GM18519 (cell line): Measurements from ENCODE around the gene DHH.
"Not testable (repeated sequence)": the region's sequence is repeated elsewhere in the genome, so short reads cannot be mapped to it uniquely, and the experiment has no call there.

Experiments used
- ATAC-seq: cut with Tn5 transposase; IDR thresholded peaks from one replicate; pipeline ENCODE4 v1.9.1; 2021; ENCODE audit warnings: mild to moderate bottlenecking, moderate library complexity; ENCODE audit not compliant: unreplicated experiment, low FRiP score

Gene DHH

DNA sequence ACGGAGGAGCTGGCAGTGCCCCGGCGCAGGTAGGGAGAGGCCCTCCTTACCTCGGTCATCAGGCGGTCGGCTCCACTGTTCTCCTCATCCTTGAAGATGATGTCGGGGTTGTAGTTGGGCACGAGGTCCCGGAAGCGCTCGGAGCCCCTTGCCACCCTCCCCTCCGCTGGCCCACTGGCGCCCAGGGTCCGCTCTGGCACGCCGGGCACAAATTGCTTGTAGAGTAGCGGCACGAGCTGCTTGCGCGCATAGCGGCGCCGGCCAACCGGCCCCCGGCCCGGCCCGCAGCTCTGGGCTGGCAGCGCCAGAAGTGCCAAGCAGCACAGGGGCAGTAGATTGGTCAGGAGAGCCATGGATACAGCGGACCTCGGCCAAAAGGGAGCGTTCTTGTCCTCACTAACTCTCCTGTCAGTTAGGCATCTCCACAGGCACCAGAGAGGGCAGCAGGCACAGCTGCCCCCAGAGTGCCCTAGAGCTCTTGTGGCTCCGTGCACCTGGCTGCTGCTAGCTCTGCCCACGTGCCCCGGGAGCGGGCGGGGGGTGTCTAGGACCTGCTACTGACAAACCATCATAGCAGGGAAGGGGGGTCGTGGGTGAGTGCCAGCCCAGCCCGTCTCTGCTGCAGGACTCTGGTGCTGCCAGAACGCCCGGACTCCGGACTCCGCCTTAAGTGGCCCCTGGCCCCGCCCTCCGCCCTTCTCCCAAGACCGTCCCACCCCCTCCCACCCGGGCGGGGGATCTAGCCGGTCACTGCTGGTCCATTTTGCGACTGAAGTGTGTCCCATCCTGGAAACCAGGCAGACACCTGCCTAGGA lies at the start of gene DHH:
Gene DHH, minus strand, starts transcription at position 642 of the 815 bp plus-strand sequence. Its CDS starts 289 bp downstream, at position 353.
- ATAC-seq: no peak

DNA sequence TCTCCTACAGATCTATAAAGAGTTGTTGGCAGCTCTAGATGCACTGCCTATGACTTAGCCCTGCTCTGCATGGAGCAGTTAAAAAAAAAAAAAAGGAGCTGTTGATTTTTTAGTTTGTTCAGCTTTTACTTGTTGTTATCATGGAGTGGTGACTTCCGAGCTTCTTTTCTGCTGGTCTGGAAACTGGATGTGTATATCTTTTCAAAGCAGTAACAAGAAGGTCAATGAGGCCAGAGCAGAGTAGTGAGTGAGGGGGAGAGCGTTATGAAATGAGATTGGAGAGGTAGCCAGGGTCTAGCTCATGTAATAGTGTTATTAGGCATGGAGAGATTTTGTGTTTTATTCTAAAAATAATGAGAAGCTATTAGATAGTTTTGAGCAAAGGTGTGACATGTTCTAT lies 49.8 kb upstream of the DHH start:
- ATAC-seq: no peak

DNA sequence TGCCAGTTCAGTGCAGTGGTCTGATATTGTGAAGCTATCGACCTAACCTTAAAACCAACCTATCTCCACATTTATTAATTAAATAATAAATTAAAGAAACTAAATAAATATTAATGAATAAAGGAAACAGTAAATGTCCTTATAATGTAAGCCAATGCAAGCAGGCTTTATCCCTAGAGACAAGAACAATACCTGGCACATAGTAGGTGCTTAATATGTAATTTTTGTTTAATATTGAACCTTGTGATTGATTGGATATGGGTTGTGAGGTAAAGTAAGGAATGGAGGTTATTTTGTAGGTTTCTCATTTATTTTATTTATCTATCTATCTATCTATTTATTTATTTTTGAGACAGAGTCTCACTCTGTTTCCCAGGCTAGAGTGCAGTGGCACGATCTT lies 44.4 kb upstream of the DHH start:
- ATAC-seq: no peak

DNA sequence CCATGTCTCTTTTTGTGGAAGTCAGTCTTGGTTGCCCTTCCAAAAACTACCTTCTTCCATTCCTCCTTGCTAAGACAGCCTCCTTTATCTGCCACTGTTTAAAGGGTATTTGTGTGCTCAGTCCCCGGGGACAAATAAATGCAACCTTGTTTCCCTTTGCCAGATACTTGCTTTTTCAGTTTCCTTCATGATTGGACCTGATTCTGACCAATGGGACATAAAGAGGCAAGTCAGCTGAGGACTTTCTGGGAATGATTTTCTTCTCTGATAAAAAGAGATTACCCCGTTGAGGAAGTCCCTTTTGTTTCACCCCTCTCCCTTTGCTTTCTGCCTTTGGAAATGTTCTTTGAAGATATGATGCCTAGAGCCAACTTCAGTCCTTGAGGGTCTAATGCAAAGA lies 44.0 kb upstream of the DHH start:
- ATAC-seq: no peak

DNA sequence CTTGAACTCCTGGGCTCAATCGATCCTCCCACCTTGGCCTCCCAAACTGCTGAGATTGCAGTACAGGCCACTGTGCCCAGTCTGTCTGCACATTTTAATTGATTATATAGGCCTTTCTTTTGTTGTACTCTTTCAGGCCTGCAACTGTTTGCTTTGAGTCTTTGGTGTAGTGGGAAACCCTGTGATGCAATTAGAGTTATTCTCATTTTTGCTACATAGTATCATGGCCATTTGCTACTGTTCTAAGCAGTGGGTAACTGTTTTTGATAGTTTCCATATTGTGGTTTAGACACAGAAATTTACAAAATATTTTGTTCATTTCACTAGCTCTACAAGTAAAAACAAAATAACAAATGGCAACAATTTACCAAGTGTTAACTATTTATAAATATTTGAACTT lies 42.9 kb upstream of the DHH start:
- ATAC-seq: no peak

DNA sequence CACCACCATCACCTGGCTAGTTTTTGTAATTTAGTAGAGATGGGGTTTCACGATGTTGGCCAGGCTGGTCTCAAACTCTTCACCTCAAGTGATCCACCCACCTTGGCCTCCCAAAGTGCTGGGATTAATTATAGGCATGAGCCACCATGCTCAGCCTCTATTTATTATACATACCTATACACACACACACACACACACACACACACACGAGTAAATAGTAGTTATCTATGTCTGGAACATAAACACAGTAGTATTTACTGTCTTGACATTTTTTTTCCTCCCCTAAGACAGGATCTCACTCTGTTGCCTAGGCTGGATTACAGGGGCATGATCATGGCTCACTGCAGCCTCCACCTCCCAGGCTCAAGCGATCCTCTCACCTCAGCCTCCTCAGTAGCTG lies 42.4 kb upstream of the DHH start:
- not testable (repeated sequence) for ATAC-seq

DNA sequence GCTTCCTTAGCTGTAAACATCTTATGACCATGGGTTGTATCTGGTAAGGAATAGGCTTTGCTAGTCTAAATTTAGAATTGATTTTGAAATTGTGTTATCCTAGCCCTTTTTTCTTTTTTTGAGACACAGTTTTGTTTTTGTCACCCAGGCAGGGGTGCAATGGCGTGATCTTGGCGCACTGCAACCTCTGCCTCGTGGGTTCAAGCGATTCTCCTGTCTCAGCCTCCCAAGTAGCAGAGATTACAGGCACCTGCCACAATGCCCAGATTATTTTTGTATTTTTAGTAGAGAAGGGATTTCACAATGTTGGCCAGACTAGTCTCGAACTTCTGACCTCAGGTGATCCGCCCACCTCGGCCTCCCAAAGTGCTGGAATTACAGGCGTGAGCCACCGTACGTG lies 39.0 kb upstream of the DHH start:
- ATAC-seq: no peak

DNA sequence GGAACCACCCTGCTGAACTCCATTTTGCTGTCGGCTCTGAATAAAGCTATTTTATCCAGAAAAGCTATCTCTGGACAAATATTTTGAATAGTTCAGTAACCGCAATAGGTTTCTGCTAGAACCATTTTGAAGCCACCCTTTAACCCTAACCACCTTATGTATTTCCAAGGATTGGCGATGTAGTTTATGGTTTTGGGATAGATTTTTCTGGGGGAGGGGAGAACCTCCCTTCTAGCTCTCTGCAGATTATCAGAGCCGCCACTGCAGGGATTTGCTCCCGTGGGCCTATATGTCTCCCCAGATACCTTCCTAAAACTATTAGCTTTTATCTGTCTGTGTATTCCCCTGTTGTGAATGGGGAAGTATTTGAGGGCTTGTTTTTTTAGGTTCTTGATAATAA lies 38.4 kb upstream of the DHH start:
- no peak for ATAC-seq

DNA sequence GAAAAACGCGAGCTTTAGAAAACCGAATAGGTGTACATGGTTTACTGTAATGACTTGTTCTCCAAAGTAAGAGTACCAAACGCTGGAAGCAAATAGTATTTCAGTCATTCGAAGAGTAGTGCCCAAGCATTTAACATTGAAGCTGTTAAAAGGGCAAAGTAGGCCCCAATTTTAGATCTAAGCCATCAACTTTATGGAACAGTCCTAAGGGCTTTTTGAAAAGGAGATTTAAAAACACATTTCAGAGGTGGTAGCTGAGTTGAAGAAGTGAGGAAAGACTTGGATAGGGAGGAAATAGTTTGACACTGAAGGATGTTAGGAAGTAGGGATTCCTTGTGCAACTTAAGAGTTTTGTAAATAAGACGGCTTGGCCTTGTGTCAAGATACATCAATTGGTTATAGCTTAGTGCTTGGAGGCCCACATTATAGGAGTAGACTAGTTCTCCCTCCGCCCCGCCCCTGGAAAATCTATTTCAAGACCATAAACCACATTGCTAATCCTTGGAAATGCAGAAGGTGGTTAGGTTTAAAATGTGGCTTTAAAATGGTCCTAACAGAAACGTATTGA lies 37.4 kb upstream of the DHH start:
- no peak for ATAC-seq

DNA sequence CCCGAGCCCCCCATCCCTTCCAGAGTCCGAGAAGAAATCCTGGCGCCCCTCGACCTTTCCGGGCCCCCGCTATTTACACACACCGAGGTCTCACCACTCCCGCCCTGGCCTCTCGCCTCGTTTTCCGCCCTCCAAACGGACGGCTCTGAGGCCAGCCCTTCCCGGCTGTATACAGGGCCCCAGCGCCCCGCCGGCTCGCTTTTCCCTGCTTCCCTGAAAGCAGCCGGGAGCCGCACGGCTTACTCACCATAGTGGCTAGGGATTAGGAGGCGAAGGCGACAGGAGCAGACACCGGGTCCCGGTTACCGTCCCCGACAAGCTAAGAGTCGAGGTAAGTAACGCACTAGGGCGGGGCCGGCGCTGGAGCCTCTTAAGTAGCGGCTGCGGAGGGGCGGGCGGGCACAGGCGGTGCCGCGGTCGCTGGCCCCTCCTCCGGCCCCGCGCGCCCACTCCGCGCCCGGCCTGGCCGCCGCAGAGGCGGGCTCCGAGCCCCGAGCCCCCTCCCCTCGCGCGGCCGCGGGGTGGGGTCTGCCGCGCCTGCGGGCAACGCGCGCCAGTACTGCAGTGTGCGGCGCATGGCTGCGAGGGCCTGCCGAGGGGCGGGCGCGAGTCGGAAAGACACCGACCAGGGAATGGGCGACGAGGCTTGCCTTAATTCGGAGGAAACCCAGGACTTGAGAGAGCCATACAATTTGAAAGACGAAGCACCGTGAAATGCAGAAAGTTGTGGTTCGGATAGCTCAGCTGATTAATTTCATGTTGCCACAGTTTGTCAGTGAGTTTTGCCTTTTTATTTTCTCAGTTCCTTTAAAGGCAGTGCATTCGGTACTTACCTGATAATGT lies 36.7 kb upstream of the DHH start, which contains the start of gene TUBA1B:
Gene TUBA1B, minus strand, starts transcription at position 345 of the 843 bp plus-strand sequence. Its CDS starts 95 bp downstream, at position 250.
- ATAC-seq: peak; percentile 57

DNA sequence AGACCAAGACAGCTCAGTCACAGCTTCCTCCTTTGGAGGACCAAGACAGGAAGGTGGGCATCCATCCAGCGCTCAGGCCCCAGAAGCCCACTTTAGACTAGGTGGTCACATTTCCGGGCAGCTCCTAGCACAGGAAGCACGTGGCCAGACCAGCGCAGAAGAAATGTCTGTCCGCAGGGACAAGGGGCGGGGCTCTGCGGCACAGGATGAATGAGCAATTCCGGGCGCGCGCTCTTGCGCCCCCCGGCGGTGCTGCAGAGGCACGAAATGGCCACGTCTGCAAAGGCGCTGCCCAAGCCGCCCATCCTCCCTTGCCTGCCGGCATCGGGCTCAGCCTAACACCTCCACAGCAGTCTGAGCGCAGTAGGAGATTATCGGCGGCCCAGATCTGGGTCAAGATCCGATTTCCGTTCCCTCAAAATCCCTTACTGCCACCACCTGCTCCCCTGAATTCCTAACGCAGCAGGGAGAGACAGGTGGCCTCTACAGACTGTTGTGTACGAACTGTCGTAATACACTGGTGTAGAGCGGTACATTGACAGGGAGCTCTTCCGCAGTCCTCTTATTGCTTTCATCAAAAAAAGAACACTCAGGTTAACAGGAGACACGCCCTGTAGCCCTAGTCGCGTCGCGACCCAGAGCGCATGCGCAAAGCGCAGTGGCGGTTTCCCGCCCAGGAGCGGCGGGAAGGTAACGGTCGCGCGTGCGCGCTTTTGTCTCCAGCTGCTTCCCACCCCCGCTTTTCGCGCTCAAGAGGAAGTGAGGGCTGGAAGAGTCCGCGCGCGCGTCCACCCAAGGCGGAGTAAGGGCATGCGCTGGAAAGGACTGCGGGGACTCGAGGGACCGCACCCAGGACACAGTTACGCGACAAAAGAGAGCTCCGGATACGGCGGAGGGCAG lies 35.8 kb upstream of the DHH start:
- peak; percentile 32 for ATAC-seq

DNA sequence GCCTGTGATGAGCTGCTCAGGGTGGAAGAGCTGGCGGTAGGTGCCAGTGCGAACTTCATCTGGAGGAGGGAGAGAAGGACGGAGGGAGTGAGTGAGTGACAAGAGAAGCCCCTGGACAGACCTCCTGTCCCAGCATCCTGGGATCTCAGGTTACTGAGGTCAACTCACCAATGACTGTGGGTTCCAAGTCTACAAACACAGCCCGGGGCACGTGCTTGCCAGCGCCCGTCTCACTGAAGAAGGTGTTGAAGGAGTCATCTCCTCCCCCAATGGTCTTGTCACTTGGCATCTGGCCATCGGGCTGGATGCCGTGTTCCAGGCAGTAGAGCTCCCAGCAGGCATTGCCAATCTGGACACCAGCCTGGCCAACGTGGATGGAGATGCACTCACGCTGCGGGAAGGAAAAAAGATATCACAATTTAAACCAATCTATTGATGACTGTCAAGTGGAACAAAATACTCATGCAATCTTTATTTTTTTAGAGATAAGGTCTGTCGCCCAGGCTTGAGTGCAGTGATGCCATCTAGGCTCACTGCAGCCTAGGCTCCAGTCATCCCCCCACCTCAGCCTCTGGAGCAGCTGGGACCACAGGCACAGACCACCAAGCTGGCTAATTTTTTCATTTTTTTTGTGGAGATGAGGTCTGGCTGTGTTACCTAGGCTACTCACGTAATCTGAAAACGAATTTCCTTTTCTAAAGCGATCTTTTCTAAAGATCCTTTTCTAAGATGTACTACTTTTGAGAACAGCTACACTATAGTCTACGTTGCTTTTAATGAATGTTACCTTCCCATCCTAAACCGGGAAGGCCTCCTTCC lies 34.9 kb upstream of the DHH start:
- ATAC-seq: no peak

DNA sequence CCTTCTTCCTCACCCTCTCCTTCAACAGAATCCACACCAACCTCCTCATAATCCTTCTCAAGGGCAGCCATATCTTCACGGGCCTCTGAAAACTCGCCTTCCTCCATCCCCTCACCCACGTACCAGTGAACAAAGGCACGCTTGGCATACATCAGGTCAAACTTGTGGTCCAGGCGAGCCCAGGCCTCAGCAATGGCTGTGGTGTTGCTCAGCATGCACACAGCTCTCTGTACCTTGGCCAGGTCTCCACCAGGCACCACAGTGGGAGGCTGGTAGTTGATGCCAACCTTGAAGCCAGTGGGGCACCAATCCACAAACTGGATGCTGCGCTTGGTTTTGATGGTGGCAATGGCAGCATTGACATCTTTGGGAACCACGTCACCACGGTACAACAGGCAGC lies 33.4 kb upstream of the DHH start:
- not testable (repeated sequence) for ATAC-seq

DNA sequence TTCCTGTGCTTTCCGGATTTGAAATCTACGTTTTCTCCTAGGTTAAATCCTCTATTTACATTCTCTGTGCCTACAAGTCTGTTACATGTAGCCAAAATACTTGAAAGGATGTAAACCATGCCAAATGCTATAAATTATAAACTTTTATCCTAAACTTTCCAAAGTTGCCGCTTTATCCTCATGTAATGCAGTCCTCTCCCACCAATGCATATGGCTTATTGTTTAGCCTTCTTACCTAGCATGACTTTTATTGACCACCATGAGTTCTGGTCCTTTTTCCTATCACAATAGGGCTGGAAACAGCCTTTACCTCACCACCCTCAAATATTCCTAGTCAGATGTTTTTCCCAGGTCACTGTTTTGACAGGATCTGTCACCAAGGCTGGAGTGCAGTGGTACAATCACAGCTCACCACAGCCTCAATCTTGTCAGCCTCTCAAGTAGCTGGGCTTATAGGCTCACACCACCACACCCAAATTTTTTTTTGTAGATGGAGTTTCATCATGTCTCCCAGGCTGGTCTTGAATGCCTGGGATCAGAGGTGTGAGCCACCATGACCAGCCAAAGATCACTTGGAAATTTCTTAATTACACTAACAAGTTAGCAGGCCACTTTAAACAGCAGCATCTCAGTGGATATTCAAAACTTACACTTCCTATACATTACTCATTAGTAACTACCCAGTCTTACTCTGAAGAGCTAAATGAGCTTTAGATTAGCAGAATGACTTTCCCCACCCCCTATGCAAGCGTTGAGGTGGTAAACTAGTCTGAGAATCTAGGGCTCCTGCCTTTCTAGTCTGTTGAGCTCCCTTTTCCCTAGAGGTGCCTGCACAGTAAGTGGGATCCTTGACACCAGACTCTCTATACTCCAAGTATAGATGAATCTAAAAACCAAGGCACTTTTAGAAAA lies 32.5 kb upstream of the DHH start:
- no peak for ATAC-seq

DNA sequence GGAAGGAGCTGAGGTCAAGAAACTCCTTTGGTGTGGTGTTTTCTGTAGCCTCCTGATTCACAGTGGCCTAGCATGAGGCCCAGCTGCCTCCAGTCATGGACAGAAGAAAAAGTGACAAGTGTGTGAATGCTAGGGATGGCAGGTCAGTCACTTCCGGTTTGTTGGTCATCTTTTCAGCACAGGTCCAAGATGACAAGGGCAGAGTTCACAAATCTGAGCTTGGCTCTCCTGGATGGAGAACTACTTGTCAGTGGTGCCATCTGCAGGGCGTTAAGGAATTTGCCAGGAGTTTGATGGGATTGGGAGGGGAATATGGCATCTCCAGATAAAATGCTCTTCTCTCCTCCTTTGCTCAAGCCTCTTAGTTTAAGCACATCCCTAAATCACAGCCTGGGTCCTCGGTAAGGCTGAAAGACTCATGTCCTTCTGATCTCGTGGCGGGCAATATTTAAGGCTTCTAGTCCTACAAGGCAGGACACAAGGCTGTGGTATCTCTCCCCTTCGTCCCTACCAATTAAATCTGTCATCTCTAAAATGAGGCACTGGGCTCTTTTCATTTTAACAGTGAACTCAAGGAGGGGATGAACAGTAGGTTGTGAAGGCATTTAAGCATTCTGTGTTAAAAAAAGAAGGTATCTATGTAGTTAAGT lies 26.6 kb upstream of the DHH start:
- ATAC-seq: no peak

DNA sequence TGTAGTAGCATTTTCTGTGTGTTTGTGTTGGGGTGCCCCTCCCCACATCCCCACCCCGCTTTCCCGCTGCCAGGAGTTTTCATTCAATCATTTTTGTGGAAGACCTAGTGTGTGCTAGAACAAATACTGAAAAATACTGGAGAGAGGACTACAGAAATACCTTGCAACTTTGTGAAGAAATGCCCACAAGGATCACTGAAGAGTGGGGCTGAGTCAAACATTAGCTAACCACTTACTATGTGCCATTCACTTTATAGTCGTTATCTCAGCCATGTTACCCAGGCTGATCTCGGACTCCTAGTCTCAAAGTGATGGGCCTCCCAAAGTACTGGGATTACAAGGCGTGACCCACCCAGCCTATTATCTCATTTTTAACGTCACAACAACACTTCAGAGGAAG lies 16.6 kb upstream of the DHH start:
- ATAC-seq: no peak

DNA sequence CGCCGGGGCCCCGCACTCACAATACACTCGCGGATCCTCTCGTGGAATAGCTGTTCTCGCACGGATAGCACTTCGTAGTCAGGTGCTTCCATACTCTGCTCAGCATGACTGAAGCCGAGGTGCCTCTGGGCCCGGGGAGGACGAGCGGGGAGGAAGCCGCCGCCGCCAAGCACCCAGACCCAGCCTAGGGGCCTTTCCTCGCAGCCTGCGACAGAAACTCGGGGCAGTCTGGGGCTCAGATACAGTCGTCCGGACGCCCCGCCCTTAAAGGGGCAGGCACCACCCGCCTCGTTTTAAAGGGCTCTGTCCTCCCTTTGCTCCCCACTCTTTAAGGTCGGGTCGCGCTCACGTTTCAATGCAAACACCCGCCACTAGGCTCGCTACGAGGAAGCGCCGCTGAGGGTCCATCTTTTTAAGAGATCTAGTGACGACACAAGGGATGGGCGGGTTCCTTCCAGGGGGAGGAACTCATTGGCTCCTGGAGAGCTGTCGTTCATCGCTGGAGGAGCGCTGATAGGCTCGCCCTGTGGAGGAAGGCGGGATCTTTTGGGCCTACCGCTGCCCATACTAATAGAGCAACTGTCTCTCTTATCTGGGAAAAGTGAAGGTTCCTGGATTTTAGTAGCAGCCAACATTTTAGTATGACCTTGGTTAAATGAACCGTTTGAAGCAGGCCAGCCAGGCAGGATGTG lies 16.0 kb upstream of the DHH start, which contains the start of gene LMBR1L:
Gene LMBR1L, minus strand, starts transcription at position 384 of the 692 bp plus-strand sequence. Its CDS starts 292 bp downstream, at position 92.
- ATAC-seq: peak; percentile 96
